Prostate gland (tissue), 2 donors: ENCODE results near the gene XPO6.

Source experiments
- CTCF ChIP-seq, 4 experiments: fragments of 200-600 bp in 2 of 4; fragments of 450-650 bp in 2 of 4; sonication (generic) in 2 of 4; IDR thresholded peaks; 1 replicate in 3 of 4; 2 replicates in 1 of 4; pipeline ENCODE4 v1.5.1; 2016 to 2019; ENCODE audit warnings: antibody characterized with exemption in 4 of 4, mild to moderate bottlenecking in 2 of 4, moderate library complexity in 2 of 4
- POLR2AphosphoS5 ChIP-seq: sonication (generic); formaldehyde crosslinking; IDR thresholded peaks from one replicate; pipeline ENCODE4 v1.6.1; 2017; ENCODE audit warnings: antibody characterized with exemption

GRCh38 chr16:28208824-28209223 lies 2.9 kb downstream of the XPO6 start:
- TF ChIP-seq CTCF (IDR thresholded peaks at IDR 0.05) (no peak), POLR2AphosphoS5 (no peak)
